Gastroesophageal sphincter (tissue), 3 donors: ENCODE results near the gene COL15A1.

Source experiments
- CTCF ChIP-seq, 4 experiments: fragments of 200-600 bp in 2 of 4; fragments of 450-650 bp in 2 of 4; sonication (generic) in 1 of 4; IDR thresholded peaks; one replicate each; pipeline ENCODE4 v1.5.1; 2017 to 2019; ENCODE audit warnings: antibody characterized with exemption in 4 of 4, mild to moderate bottlenecking in 2 of 4, moderate library complexity in 2 of 4
- EP300 ChIP-seq: sonication (generic); formaldehyde crosslinking; IDR thresholded peaks from one replicate; pipeline ENCODE4 v1.6.1; 2017; ENCODE audit warnings: antibody characterized with exemption, mild to moderate bottlenecking
- POLR2A ChIP-seq, 2 donors: fragments of 450-650 bp; IDR thresholded peaks; one replicate each; pipeline ENCODE4 v1.6.1; 2017; ENCODE audit warnings: antibody characterized with exemption in 2 of 2, mild to moderate bottlenecking in 2 of 2, moderate library complexity in 1 of 2

DNA sequence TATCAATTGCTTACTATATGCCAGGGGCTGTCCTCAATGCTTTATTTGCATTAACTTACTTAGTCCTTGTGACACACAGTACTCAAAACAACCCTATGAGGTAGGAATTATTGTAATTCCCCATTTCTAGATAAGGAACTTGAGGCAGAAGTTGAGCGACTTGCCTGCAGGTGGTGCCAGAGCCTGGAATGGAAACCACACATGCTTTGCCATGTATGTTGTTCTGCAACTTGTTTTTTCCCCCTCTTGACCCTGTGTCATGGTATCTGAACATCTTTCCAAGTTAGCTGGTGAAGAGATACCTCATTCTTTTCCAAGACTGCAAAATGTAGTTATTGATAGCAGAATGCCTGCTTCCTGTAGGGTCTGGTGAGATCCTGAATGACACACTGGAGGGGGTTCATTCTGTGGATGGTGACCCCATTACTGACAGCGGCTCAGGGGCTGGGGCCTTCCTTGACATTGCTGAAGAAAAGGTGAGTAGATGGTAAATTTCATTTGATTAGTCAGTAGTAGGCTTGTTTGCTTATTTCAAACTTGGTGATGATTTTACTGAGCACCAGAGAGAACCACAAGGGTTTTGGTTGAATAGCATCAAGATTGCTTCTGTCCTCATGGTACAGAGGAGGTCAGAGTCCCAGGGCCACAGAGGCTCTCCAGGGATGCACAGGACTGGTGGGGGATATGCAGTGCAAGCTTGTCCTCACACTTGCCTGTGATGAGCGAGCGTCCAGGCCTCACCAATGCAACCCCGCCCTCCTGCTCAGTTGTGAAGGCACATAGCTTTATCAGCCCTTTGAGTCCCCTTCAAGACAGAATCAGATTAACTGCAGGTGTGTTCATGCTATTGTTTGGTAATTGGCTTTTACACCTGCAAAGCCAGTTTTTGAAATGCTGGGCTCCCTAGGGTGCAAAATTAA is 57.0 kb downstream of the COL15A1 start:
- peak; percentile 11 to 51 (median 45) for TF ChIP-seq CTCF (IDR thresholded peaks at IDR 0.05)
- TF ChIP-seq POLR2A (IDR thresholded peaks at IDR 0.05), result no peak
- TF ChIP-seq EP300, result no peak
